GM18505 (cell line): ENCODE measurements around the gene BMP8B.

Experiments
- ATAC-seq: cut with Tn5 transposase; IDR thresholded peaks from one replicate; pipeline ENCODE4 v1.9.1; 2021; ENCODE audit not compliant: unreplicated experiment
- POLR2A ChIP-seq: IDR thresholded peaks from 4 replicates; pipeline ENCODE4 v1.6.1; 2011; ENCODE audit warnings: borderline replicate concordance; ENCODE audit not compliant: insufficient read depth, insufficient read length; ENCODE audit errors: extremely low read depth

BMP8B gene

DNA sequence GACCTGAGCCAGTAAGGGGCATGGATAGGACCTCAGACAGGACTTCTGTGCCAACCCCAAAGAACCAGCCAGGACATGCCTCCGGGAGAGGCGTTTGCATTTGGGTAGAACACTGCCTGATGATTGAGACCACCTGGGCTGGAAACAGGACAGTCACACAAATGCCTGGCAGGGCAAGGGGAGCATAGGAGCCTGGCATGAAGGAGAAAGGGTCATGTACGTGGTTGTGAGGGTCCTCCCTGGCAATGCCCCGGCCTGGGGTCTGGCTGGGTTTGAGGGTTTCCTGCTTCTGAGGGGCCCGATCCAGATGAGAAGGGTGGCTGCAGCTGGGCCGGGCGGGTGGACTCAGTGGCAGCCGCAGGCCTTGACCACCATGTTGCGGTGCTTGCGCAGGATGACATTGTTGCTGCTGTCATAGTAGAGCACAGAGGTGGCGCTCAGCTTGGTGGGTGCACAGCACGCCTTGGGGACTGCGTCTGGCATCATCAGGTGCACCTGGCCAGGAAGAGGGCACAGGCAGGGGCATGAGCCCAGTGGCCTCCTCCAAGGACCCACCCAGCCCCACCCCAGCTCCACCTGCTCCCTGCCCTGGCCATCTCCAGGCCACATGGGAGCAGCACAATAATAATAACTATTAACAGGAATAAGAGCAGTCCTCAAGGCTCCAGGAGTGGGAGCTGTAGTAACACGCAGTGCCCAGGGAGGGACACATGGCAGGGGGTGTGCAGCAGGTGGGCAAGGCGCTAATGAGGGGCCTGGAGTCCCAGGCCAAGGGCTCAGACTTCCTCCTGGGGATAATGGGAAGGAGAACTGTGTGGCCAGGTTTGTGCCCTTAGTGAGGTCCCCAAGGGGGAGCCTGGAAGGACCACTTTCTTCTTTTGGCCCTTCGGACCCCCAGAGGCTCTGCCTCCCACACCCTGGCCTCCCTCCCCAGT lies 28.3 kb downstream of the BMP8B start:
- TF ChIP-seq POLR2A: no peak
- no peak for ATAC-seq

DNA sequence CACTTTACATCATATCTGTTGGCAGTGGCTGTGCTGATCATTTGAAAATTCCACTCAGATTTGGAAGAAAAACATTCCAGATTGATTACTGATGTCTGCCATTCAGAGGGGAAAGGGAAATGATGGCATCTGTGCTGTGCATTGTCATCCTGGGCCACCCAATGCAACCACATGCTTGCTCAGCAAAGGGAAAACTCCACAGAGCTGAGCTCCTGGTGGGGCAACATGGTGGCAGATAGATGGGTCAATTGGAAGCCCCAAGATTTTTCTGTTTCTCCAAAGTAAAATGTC lies 29.3 kb downstream of the BMP8B start:
- ATAC-seq: no peak
- TF ChIP-seq POLR2A: no peak

DNA sequence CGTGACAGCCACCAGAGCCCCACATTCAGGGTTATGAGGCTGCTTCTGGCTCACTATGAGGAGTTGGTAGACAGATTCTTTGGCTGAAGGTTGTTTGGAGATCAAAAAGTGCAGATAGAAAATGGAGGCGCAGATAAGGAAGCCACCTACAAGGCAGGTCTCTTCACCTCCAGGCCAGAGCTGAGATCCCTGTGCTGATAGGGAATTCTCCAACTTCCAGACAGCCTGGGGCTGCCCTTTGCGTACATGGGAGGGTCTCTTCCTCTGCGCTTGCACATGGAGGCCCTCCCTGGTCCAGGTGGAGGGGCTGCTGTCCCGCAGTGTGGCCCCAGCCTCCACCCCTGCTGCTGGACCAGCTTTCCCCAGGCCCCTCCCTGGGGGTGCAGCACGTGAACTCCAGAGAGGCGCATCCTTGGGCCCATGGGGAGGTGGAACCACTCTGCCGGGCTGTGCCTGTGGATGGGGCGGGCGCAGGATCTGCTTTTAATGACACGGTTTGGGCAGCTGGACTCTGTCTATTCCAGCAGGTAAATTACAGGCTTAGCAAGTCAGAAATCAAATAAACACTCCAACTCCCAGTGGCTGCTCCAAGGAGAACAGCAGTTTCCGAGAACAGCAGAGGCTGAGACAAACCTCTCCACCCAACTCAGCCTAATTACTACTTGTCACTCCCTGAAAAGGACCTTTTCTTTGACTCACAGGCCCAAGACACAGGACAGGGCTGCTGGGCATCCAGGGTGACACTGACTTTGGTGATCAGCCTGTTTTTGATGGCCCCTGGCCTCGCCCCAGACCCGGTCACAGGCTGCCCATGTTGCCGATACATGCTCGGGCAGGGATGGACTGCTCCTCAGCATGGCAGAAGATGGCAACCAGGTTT lies 29.9 kb downstream of the BMP8B start:
- TF ChIP-seq POLR2A: no peak
- ATAC-seq: no peak

DNA sequence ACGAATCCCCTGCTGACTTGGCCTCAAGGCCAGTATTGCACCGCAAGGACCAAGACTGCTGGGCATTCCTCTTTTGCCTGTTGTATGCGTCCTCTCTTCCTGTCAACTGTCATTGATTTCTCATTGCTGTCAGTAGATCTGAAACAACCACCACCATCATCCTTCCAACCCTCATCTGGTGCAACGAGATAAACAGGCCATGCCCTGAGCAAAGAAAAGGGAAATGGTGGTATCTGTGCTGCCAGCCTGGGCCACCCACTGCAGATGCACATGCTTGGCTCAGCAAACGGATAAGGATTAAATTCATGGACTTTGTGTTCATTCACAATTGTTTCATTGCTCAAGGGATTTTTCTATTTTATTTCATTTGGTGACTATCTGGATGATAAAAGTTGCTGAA lies 31.2 kb downstream of the BMP8B start:
- no peak for ATAC-seq
- no peak for TF ChIP-seq POLR2A

DNA sequence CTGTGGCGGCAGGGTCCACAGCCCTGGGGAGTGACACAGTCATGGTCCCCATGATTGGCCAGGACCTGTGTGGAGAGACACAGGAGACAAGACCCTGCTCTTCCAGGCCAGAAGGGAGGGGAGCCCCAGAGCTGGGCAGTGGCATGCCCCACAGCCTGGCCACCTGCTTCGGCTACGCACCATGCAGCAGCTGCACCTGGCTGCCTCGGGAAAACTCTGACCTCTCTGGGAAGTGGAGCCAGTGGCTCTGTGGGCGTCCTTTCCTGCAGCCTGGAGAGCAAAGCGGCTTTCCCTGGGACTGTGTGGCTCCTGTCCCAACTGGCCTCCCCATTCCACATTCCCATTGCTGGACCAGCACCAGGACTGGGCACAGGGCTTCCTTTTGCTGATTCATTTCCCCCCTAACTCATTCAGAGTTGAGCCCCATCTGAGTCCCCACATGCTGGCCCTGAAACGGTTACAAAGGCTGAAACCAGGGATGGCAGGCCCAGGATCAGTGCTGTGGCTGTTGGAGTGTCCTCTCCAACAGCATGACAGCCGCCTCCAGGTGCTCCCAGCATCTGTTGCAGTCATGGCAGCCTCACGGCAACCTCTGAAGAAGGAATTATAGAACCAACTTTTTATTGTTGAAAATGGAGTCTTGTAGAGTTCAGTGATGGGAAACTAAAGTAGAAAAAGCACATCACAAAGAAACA lies 32.6 kb downstream of the BMP8B start:
- no peak for TF ChIP-seq POLR2A
- no peak for ATAC-seq

DNA sequence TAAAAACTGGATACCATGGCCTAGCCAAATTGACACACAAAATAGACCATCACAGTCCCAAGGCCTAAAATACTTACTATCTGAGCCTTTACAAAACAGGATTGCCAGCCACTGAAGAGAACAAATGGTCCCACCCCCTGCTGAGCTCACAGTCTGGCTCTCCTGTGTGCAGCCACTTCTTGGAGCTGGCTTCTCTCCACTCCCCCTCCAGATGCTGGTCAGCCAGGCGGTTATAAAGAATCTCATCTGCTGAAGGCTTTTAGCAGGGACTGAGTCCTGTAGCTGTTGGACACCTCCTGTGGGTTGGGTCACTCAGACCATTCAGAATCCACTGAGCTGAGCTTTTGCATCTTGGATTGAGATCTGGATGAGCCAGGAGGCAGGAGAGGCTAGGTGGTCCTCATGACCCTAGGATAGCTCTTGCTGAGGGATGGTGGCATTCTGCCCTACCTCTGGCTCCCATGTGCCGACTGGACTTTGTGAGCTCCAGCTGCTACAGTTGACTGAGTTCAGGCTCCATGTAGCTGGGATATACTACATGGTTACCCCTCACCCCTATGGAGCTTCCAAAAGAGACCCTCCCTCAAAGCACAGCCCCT lies 33.7 kb downstream of the BMP8B start:
- no peak for ATAC-seq
- no peak for TF ChIP-seq POLR2A

DNA sequence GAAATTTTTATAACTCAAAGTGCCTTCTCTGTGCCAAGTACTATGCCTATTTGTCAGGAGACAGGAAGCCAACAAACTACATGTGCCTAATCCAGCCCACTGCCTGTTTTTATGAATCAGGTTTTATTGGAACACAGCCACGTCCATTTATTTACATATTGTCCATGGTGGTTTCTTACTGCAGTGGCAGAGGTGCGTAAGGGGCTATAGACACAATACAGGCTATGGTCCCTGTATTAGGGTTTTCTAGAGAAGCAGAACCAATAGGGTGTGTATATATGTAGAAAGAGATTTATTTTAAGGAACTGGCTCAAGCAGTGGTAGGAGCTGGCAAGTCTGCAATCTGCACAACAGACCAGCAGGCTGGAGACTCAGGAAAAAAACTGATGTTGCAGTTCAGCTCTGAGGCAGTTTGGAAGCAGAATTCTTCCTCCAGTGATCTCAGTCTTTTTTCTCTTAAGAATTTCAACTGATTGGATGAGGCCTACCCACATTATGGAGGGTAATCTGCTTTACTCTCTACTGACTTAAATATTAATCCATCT lies 34.6 kb downstream of the BMP8B start:
- no peak for TF ChIP-seq POLR2A
- no peak for ATAC-seq

DNA sequence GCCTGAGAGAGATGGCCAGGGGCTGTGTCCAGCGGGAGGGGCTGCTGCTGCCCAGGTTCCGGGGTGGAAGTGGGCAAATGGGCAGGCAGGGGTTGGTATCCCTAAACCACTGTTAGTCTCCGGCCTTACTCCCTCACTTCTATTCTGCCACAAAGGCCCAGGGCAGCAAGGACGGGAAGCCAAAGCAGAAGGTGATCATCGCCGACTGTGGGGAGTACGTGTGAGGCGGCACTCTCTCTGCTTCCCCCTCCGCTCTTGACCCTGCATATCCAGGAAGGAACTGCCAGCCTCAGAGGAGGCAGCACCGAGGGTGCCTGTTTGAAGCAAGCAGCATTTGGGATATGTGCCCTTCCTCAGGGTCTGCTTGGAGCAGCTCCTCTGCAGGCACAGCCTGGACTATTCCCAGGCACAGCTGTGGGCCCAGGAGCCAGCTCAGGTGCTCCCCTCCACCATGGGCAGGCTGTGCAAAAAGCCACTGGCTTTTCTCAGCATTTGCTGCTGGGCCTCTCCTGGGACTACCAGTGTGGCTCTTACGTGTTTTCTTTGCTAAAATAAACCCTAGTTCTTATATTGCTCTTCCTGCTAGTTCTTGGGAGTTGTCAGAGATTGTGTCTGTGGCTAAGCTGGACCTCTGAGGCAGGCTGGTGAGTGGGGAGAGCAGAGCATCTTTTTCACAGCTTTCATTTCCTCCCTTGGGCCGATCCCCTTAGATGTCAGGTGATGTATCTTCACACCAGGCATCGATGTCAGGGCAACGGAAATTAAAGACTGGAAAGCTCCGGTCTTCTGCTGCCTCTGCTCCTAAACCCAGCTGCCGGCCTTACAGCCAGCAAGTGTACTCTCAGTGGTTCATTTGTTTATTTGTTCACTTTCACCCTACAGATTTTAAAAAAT lies 35.3 kb downstream of the BMP8B start:
- TF ChIP-seq POLR2A: no peak
- no peak for ATAC-seq

DNA sequence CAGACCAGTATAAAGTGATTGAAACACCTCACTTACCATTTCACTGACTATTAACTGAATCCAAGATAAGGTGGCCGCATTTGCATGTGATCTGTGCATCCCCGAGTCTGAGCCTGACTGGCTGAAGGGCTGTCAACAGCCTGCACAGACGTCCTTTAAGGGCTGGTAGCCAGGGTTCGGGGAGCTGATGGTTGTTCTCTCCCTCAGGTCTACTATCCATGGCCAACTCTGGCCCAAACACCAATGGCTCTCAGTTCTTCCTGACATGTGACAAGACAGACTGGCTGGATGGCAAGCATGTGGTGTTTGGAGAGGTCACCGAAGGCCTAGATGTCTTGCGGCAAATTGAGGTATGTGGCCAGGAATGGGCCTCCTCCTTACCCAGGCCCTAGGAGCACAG lies 36.0 kb downstream of the BMP8B start:
- no peak for TF ChIP-seq POLR2A
- no peak for ATAC-seq

DNA sequence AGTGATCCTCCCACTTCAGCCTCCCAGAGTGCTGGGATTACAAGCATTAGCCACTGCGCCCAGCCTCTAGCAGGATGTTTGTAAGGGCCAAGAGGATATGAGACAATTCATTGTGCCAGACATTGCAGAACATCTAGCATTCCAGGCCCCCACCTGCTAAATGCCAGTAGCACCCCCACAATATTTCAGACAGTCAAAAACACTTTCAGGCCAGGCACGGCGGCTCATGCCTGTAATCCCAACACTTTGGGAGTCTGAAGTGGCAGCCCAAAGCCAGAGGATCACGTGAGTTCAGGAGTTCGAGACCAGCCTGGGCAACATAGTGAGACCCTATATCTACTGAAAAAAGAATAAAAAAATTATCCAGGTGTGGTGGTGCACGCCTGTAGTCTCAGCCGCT lies 37.1 kb downstream of the BMP8B start:
- ATAC-seq: no peak
- TF ChIP-seq POLR2A: no peak

DNA sequence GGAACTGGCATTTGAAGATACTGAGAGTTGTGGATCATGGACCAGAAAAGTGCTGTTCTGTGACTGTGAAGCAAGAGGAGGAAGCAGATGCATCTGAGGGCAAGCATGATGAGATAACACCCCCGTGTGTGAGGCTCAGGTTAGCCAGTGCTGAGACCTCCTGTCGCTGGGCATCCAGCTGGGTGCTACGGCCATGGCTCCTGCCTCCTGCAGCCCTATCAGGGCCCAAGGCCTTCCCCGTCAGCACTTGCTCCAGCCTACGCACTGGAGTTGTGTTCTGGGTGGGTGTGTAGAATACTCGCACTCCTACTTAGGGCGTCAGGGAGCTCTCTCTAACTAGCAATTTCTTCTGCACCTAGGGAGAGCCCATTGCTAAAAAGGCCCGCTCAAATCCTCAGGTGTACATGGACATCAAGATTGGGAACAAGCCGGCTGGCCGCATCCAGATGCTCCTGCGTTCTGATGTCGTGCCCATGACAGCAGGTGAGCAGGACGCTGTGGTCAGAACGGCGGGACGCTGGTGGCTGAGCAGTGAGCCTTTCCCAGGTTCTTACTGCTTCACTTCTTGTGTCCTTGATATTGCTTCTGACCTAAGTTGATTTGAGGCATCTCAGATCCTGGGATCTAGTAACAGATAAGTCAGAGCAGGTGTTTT lies 43.5 kb downstream of the BMP8B start:
- no peak for ATAC-seq
- no peak for TF ChIP-seq POLR2A
